Activated naive CD8-positive, alpha-beta T cell treated with anti-CD3 and anti-CD28 coated beads, Interleukin-2, amount 10 ng/mL, durations not matched to agents 7 days and 5 days (primary cell): ENCODE results near the gene C9orf152. TPM values are rescaled to one million over a fixed set of nuclear protein-coding genes. Genes with fewer than 3 reads are reported as not detected.

Source experiments
- ATAC-seq: fragments of 150-1000 bp; cut with Tn5 transposase; one replicate; pipeline ENCODE4 v1.10.0; 2021; ENCODE audit warnings: low read depth, moderate library complexity
- POLR2A ChIA-PET: fragments of 350-600 bp; sonication (Branson Sonifier 250); formaldehyde crosslinking; loops from one replicate; lab custom pipeline; 2021; ENCODE audit warnings: antibody characterized with exemption; lab: Charles Lee
- DNase-seq: peaks from one replicate; pipeline ENCODE4 v3.0.0; 2021
- H3K27ac Mint-ChIP-seq: one replicate; pipeline ENCODE4 v1.8.0; 2022; ENCODE audit warnings: mild to moderate bottlenecking, mixed read lengths
- H3K27me3 Mint-ChIP-seq: one replicate; pipeline ENCODE4 v1.8.0; 2022; ENCODE audit warnings: mild to moderate bottlenecking, moderate library complexity, mixed read lengths
- H3K36me3 Mint-ChIP-seq: one replicate; pipeline ENCODE4 v1.8.0; 2021; ENCODE audit warnings: mild to moderate bottlenecking, mixed read lengths
- H3K4me1 Mint-ChIP-seq: one replicate; pipeline ENCODE4 v1.8.0; 2021; ENCODE audit warnings: mixed read lengths
- H3K4me3 Mint-ChIP-seq: one replicate; pipeline ENCODE4 v1.8.0; 2022; ENCODE audit warnings: mild to moderate bottlenecking, moderate library complexity, mixed read lengths
- H3K9me3 Mint-ChIP-seq: one replicate; pipeline ENCODE4 v1.8.0; 2021; ENCODE audit warnings: mixed read lengths
- total RNA-seq, 2 experiments: library from RNA; stranded (reverse); gene quantifications; one replicate each; pipeline ENCODE4 v1.2.3, GENCODE V29; 2021

The C9orf152 gene
- total RNA-seq, 2 experiments from 2014 or later, result not detected

GRCh38 chr9:110185806-110186205, 22.2 kb downstream of the C9orf152 start:
- H3K27me3 Mint-ChIP-seq, result no peaks in the 10 kb centered on the region
- no peaks in the 10 kb centered on the region for H3K36me3 Mint-ChIP-seq
- H3K9me3 Mint-ChIP-seq, result peaks cover 3% of the 10 kb centered on the region
- peaks cover 3% of the 10 kb centered on the region for H3K4me1 Mint-ChIP-seq
- H3K4me3 Mint-ChIP-seq, result no peak overlapping the region
- no peak overlapping the region for H3K27ac Mint-ChIP-seq
- POLR2A ChIA-PET, result no interaction called here
- no peak for ATAC-seq
- DNase-seq, result no peak

DNA sequence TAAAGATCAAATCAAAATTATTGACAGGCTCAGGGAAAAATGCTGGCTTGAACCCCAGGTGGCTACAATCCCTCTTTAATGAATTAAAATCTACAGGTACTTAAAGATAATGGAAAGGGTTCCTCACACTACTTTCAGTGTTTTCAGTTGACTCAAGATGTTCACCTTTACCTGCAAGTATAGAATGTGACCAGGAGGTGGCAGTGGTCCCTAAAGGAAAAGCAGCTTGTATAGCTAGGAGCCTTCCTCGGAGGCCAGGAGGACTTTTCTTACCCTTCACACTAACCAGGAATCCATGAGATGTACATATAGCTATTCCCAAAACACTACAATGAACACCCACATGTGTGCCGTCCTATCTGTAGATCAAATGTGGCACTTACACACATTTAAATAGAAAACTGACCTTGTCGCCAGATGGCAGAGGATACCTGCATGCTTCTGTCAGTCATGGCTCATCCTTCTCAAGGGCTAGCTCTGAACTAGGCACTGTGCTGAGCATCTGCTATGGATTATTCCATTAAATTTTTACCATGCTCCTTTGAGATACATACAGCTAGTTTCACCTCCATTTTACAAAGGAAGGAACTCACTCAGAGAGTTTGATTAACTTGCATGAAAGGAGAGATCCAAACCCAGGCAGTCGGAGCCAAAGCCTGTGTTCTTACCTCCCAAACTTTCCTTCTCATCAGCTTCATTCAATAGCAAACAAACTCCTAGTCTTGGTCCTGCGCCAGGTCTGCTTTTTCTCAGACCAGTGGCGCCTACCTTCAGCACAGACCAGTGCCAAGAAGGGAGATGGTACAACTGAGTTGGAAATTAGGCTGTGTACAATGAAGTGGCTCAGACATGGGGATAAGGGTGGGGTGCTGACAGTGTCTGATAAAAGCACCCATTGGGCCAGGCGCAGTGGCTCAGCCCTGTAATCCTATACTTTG, 24.5 kb downstream of the C9orf152 start:
- Mint-ChIP-seq H3K9me3 (peaks cover 6% of the 10 kb centered on the region), H3K27me3 (no peaks in the 10 kb centered on the region), H3K36me3 (no peaks in the 10 kb centered on the region), H3K27ac (no peak overlapping the region), H3K4me3 (no peak overlapping the region), H3K4me1 (peaks cover 3% of the 10 kb centered on the region)
- peak; percentile 52 for ATAC-seq
- no peak for DNase-seq
- POLR2A ChIA-PET, result interaction anchor here (0.6 to 0.9 kb wide), 3 partner anchors 40 to 1545 kb away, joined by 3 to 4 read pairs (median 3); partner anchors contain the start of gene TXN

DNA sequence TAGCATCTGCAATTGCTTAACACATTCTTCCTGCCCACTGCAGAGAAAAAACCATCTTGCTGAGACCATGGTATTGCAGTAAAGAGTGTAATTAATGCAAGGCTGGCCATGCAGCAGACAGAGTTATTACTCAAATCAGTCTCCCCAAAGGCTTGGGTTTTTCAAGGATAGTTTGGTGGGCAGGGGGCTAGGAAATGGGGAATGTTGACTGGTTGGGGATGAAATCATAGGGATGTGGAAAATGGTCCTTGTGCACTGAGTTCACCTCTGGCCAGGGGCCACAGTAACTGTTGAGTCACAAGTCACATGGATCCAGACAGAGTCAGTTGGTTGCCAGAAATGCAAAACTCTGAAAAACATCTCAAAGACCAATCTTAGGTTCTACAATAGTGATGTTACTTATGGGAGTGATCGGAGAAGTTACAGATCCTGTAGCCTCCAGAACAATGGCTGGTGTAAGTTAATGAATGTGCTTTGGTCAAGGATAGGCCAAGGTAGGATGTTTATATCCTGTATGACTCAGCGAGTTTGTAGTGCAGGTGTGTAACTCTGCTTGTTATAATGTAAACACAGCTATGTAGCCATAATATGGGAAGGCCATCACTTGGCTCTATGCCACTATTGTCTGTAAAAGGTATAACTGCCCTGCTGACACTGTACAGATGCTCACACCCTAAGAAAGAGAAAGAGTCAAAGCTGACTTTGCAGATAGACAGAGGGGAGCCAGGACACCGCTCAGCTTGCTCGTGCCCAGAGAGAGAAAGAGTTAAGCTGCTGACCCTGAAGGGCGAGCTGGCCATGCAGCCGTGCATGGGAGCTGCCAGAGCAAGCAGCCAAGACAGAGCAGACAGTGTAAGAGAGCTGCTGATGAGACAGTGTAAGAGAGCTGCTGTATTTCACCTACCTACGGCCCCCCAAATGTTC, 27.2 kb downstream of the C9orf152 start:
- H3K27ac Mint-ChIP-seq, result no peak overlapping the region
- no peak for DNase-seq
- H3K36me3 Mint-ChIP-seq, result no peaks in the 10 kb centered on the region
- peaks cover 6% of the 10 kb centered on the region for H3K9me3 Mint-ChIP-seq
- no peak for ATAC-seq
- peaks cover 2% of the 10 kb centered on the region for H3K27me3 Mint-ChIP-seq
- POLR2A ChIA-PET, result interaction anchor here (1.1 kb wide), 1 partner anchor 76 kb away, joined by 4 read pairs; the partner anchor contains the start of gene TXN
- no peak overlapping the region for H3K4me3 Mint-ChIP-seq
- H3K4me1 Mint-ChIP-seq, result peaks cover 3% of the 10 kb centered on the region

DNA sequence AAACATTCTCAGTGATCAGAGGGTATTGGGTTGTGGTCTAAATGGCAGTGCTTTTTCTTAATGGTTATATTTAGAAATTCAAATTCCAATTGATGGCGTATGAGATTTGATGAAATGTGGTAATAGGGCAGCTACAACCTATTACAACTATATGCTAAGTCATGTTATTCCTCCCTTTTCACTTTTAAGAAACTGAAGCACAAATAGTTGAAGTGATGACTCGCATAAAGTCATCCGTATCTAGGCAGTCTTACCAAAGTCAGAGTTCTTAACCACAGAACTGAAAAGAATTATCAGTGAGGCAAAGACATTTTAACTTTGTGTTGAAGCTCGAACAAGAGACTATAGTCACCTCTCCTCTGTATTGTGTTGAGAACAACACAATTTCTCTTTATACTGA, 28.2 kb downstream of the C9orf152 start:
- DNase-seq (no peak), ATAC-seq (no peak)
- H3K9me3 Mint-ChIP-seq, result peaks cover 6% of the 10 kb centered on the region
- POLR2A ChIA-PET, result no interaction called here
- H3K36me3 Mint-ChIP-seq, result no peaks in the 10 kb centered on the region
- peaks cover 2% of the 10 kb centered on the region for H3K27me3 Mint-ChIP-seq
- H3K4me1 Mint-ChIP-seq, result peaks cover 3% of the 10 kb centered on the region
- H3K4me3 Mint-ChIP-seq, result no peak overlapping the region
- H3K27ac Mint-ChIP-seq, result no peak overlapping the region

DNA sequence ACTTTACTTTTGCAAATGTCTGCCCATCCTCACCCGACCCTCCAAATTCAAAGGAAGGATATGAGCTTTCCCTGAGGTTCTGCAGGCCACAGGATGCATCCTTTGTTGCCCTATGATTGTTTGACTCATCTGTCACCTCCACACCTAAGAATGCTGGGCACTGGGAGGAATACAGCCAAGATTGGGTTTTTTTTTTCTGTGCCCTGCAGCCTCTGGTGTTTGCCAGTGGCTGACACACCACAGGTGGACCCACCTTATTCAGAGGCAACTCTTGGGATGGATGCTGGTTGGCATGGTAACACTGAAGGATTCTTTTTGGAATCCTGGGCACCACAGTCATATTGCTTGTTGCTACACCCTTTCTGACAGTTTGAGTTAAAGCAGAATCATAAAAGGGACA, 29.7 kb downstream of the C9orf152 start:
- POLR2A ChIA-PET, result no interaction called here
- Mint-ChIP-seq H3K27ac (no peak overlapping the region), H3K4me1 (peaks cover 5% of the 10 kb centered on the region), H3K27me3 (peaks cover 2% of the 10 kb centered on the region), H3K9me3 (peaks cover 6% of the 10 kb centered on the region), H3K4me3 (no peak overlapping the region), H3K36me3 (peaks cover 2% of the 10 kb centered on the region)
- no peak for ATAC-seq
- no peak for DNase-seq

GRCh38 chr9:110175275-110175968, 32.5 kb downstream of the C9orf152 start:
- ATAC-seq (no peak), DNase-seq (no peak)
- POLR2A ChIA-PET, result no interaction called here
- Mint-ChIP-seq H3K27me3 (peaks cover 2% of the 10 kb centered on the region), H3K4me1 (peaks cover 6% of the 10 kb centered on the region), H3K4me3 (no peak overlapping the region), H3K27ac (no peak overlapping the region), H3K36me3 (peaks cover 14% of the 10 kb centered on the region), H3K9me3 (peaks cover under 1% of the 10 kb centered on the region)

- H3K27me3 Mint-ChIP-seq, result peaks cover 2% of the 10 kb centered on the region
- no peaks in the 10 kb centered on the region for H3K9me3 Mint-ChIP-seq
- H3K4me3 Mint-ChIP-seq, result peak overlapping the region; percentile 22
- no peak overlapping the region for H3K27ac Mint-ChIP-seq
- H3K36me3 Mint-ChIP-seq, result peaks cover 31% of the 10 kb centered on the region
- ATAC-seq, result no peak
- peaks cover 6% of the 10 kb centered on the region for H3K4me1 Mint-ChIP-seq
- POLR2A ChIA-PET, result interaction anchor here (0.6 to 0.7 kb wide), 2 partner anchors 45 to 47 kb away, joined by 3 read pairs; no protein-coding TSS in a partner anchor
- DNase-seq, result no peak
These were observed 34.7 kb downstream of the C9orf152 start for GRCh38 chr9:110173322-110173642.

DNA sequence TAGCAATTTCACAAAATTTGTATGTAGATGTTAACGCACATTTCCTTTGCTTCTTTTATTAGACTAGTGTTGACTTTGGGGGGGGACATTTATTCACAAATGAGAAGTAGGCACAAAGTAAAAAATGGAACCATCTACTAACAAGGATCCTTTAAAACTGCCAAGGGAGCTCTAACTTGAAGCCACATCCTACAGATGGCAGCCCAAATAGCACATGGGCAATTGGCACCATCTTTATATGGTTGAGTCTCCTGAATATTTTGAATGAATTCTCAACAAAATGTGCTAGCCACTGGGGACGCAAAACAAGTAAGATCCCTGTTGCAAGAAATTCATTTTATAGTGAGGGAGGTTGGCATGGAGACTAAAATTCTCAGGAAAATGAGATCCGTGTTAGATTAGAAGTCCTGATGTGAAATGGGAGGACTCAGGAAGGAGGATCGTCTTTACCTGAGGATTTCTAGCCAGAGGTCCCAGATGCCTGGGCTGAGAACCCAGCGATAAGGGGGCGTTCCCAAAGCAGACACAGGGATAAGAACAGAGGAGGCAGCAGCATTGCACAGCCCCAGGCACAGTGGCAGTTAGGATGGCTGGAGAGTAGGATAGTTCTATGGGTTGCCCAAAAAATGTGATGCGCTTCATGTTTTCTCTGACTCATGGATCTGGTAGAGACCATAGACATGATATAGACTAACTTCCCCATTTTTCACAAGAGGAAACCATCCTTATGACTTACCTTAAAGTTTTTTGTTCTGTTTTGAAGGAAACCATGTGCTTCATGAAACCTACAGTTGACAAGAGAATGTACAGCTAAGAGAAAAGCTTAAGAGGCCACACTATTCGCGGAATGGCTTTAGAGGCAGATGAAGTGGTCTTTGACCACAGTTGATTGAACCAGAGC, 37.4 kb downstream of the C9orf152 start:
- POLR2A ChIA-PET, result no interaction called here
- ATAC-seq, result no peak
- Mint-ChIP-seq H3K9me3 (no peaks in the 10 kb centered on the region), H3K36me3 (peaks cover 42% of the 10 kb centered on the region), H3K4me1 (peaks cover 7% of the 10 kb centered on the region), H3K27me3 (no peaks in the 10 kb centered on the region), H3K27ac (no peak overlapping the region), H3K4me3 (no peak overlapping the region)
- DNase-seq, result no peak

DNA sequence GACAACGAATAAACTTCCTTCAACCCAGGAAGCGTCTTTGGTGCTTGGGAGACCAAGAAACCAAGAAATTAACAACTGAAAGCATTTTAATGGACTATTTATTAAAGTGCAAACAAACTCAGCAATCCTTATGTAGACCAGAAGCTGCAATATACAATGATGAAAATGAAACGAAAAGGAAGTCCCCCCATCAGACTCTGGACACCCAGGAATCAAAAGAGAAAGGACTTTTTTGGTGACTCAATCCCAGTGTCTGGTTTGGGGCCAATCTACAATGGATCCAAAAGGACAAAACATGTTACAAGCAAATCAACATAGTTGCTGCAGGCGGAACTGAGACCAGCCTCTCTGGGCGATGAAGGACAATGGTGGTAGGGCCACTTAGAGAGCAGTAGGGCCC, 39.5 kb downstream of the C9orf152 start:
- H3K27me3 Mint-ChIP-seq, result no peaks in the 10 kb centered on the region
- no peak overlapping the region for H3K27ac Mint-ChIP-seq
- POLR2A ChIA-PET, result no interaction called here
- no peak overlapping the region for H3K4me3 Mint-ChIP-seq
- ATAC-seq (no peak), DNase-seq (no peak)
- peaks cover 6% of the 10 kb centered on the region for H3K4me1 Mint-ChIP-seq
- peaks cover 45% of the 10 kb centered on the region for H3K36me3 Mint-ChIP-seq
- no peaks in the 10 kb centered on the region for H3K9me3 Mint-ChIP-seq

GRCh38 chr9:110161940-110162339, 46.0 kb downstream of the C9orf152 start:
- peaks cover 40% of the 10 kb centered on the region for H3K4me1 Mint-ChIP-seq
- ATAC-seq (no peak), DNase-seq (no peak)
- no peaks in the 10 kb centered on the region for H3K27me3 Mint-ChIP-seq
- POLR2A ChIA-PET, result no interaction called here
- H3K4me3 Mint-ChIP-seq, result peak overlapping the region; percentile 74
- peak overlapping the region; percentile 75 for H3K27ac Mint-ChIP-seq
- peaks cover 60% of the 10 kb centered on the region for H3K36me3 Mint-ChIP-seq
- H3K9me3 Mint-ChIP-seq, result no peaks in the 10 kb centered on the region

DNA sequence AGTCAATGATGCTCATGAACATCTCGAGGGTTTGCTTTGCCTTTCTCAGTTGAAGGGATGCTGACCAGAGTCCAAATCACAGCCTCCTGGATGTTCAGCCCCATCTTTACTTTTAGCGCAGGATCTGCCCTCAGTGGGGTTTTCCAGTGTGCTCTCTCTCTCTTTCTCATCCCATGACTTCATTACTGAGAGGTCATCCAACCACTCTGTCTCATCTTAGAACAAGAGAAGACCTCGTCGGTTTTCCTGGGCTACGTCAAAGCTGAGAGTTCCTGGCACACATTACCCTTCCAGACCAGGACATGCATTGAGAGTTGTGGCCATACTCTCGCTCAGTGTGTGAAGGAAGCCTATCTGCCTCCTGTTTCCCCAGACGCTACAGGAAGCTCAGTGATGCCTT, 47.3 kb downstream of the C9orf152 start:
- no peaks in the 10 kb centered on the region for H3K9me3 Mint-ChIP-seq
- peaks cover 58% of the 10 kb centered on the region for H3K36me3 Mint-ChIP-seq
- H3K27ac Mint-ChIP-seq, result peak overlapping the region; percentile 38
- H3K27me3 Mint-ChIP-seq, result no peaks in the 10 kb centered on the region
- no peak overlapping the region for H3K4me3 Mint-ChIP-seq
- POLR2A ChIA-PET, result no interaction called here
- H3K4me1 Mint-ChIP-seq, result peaks cover 51% of the 10 kb centered on the region
- no peak for DNase-seq
- no peak for ATAC-seq

DNA sequence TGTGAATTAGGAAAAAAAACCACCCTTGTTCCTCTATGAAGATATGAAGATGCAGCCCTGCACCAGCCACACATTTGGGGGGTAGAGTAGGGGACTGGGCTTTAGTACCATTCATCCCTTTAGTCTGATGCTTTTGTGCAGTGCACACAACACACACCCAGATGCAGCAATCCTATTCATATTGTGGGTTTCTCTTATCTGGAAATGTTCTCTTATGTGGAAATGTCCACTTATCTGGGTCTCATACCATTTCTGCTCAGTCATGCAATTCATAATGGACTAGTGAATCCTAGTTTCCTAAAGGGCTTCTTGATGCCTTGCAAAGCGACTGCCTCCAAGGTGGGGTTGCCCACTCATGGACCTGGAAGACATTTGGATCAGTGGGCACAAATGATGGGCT, 47.8 kb downstream of the C9orf152 start:
- peaks cover 54% of the 10 kb centered on the region for H3K4me1 Mint-ChIP-seq
- no peak overlapping the region for H3K4me3 Mint-ChIP-seq
- ATAC-seq (no peak), DNase-seq (no peak)
- H3K9me3 Mint-ChIP-seq, result no peaks in the 10 kb centered on the region
- POLR2A ChIA-PET, result no interaction called here
- peak overlapping the region; percentile 25 for H3K27ac Mint-ChIP-seq
- H3K27me3 Mint-ChIP-seq, result no peaks in the 10 kb centered on the region
- H3K36me3 Mint-ChIP-seq, result peaks cover 55% of the 10 kb centered on the region
